Urinary bladder (tissue), 4 donors: ENCODE results near the gene PAK2. TPM values are rescaled to one million over a fixed set of nuclear protein-coding genes. Genes with fewer than 3 reads are reported as not detected.

ENCODE experiments used
- DNase-seq: peaks from one replicate; pipeline ENCODE4 v3.0.0-alpha.2; 2015; ENCODE audit errors: extremely low spot score
- H3K27ac ChIP-seq: one replicate; pipeline ENCODE4 v1.5.1; 2013; ENCODE audit warnings: low read depth, mild to moderate bottlenecking, moderate library complexity
- H3K36me3 ChIP-seq: one replicate; pipeline ENCODE4 v1.6.1; 2013; ENCODE audit warnings: mild to moderate bottlenecking, moderate library complexity; ENCODE audit not compliant: insufficient read depth
- H3K4me1 ChIP-seq: one replicate; pipeline ENCODE4 v1.6.1; 2013; ENCODE audit warnings: mild to moderate bottlenecking, moderate library complexity; ENCODE audit not compliant: insufficient read depth
- H3K4me3 ChIP-seq: one replicate; pipeline ENCODE4 v1.5.1; 2013; ENCODE audit warnings: low read depth, low read length
- WGBS: extraction: QIAGEN DNeasy Blood & Tissue Kit; methylation state at CpG from one replicate; pipeline ENCODE4 v1.1.7; 2013; 5-methylcytosine and 5-hydroxymethylcytosine counted together
- polyA plus RNA-seq: library from polyadenylated mRNA; stranded (reverse); fragments of 200-250 nt; gene quantifications from one replicate; pipeline ENCODE4 v1.2.3, GENCODE V29; 2013
- total RNA-seq: library from RNA; depleted of rRNA; stranded (reverse); fragments of >200 nt; gene quantifications from one replicate; pipeline ENCODE4 v1.2.3, GENCODE V29; 2014
- donor health status: healthy with polysubstance abuse.
- donor health status: healthy.

Gene PAK2
- total and polyA plus RNA-seq, 2 donors: 27.1 to 43.1 TPM

GRCh38 chr3:196753201-196753600, 13.5 kb downstream of the PAK2 start:
- Histone ChIP-seq H3K4me1 (no peaks in the 10 kb centered on the region), H3K4me3 (no peak overlapping the region), H3K27ac (no peak overlapping the region), H3K36me3 (peaks cover 2% of the 10 kb centered on the region)
- 96% methylated on average over 8 of the region's 8 CpGs for WGBS
- DNase-seq: no peak

DNA sequence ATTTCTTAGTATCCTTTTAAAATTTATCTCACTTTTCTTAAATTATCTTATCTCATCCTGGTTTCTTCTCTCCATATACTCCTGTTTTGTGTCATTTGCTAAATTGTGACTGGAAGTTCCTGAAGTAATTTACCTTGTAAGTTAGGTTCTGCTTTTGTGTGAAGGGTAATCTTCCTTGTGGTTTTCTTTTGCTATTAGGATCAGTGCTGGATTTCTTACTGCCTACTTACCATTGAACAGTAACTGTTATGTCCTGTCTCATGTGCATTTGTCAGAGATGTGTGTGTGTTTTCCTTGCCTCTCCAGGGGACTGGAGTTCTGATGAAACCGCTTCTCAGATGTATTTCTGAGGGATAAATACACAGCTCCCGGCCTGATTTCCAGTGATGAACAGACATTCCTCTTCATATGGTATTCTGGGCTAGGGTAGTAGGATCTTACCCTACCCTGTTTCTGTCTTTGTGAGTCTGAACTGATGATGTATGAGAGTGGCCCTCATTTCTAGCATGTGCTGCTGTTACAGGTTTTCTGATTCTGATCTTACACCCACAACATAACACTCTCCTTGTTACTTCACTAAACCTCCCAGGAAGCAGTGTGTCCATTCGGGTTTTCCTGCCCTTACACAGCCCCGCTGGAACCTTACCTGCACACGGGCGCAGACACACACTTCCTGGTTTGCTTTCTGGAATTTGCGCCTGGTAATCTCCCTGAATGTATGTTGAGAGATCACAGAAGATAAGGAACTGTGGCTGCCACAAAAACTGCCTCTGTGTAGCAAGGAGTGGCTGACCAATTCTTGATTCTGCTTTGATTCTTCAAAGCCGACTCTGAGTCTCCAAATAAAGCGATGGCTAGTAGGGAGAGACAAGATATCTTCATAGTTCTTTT, 14.7 kb downstream of the PAK2 start:
- Histone ChIP-seq H3K4me3 (no peak overlapping the region), H3K4me1 (no peaks in the 10 kb centered on the region), H3K27ac (no peak overlapping the region), H3K36me3 (peaks cover 2% of the 10 kb centered on the region)
- 73% methylated on average over 9 of the region's 9 CpGs for WGBS
- DNase-seq: no peak

- H3K4me1 ChIP-seq: no peaks in the 10 kb centered on the region
- WGBS: 73% methylated on average over 4 of the region's 4 CpGs
- no peak overlapping the region for H3K4me3 ChIP-seq
- H3K36me3 ChIP-seq: peaks cover 2% of the 10 kb centered on the region
- DNase-seq: no peak
- H3K27ac ChIP-seq: no peak overlapping the region
Measured at GRCh38 chr3:196756732-196757131, 17.1 kb downstream of the PAK2 start.

DNA sequence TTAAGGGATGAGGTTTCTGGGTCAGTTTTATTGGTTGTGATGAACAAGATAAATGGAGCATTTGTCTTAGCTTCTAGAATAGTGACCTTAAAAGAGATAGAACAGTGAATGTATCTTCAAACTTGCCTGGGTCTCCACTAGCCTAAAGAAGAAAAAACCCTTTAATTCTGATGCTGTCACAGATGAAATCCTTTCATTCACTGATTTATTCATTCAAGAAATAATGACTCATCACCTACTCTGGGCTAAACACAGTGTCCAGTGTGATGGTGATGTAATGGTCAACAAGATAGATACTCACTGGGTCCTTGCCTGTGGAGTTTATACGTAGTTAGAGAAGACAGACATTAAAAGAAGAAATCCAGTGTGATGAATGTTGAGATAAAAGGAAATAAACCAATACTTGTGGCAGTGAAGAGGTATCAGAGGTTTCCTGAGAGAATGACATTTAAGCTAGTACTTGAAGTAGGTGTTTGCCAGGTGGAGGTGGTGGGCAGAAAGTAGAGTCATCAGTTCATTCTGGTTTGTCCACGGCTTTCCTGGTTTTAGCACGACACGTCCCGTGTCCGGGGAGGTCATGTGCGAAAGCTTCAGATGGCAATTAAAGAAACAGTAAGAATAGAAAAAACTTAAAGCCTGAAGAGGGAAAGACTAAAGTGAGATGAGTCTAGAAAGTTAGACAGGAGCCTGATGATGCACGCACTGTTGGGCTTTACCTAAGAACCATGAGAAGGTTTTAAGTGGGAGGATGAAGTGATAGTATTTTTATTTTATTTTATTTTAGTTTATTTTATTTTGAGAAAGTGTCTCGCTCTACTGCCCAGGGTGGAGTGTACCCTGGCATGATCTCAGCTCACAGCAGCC, 18.5 kb downstream of the PAK2 start:
- Histone ChIP-seq H3K4me3 (no peak overlapping the region), H3K4me1 (no peaks in the 10 kb centered on the region), H3K27ac (no peak overlapping the region), H3K36me3 (peaks cover 2% of the 10 kb centered on the region)
- DNase-seq: no peak
- WGBS: 85% methylated on average over 9 of the region's 9 CpGs

DNA sequence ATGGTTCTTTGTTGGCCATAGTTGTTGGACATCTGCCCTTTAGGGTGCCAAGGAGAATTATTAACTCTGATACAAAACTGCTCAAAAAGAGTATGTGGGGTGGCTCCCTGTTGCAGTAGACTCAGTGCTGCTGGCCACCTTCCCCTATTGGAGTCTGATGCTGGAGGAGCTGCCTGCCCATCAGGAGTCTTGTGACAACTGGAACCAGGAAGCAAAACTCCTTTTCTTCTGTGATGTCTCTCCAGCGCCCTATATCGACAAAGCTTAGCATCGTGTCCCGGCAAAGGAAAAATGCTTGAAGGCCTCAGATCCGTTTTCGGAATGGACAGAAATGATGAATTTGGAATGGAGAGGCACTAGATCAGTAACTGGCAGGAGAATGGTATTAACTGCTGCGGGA, 23.5 kb downstream of the PAK2 start:
- H3K27ac ChIP-seq: no peak overlapping the region
- no peaks in the 10 kb centered on the region for H3K4me1 ChIP-seq
- no peak for DNase-seq
- no peaks in the 10 kb centered on the region for H3K36me3 ChIP-seq
- no peak overlapping the region for H3K4me3 ChIP-seq
- 80% methylated on average over 7 of the region's 7 CpGs for WGBS

- Histone ChIP-seq H3K36me3 (no peaks in the 10 kb centered on the region), H3K27ac (no peak overlapping the region), H3K4me3 (no peak overlapping the region), H3K4me1 (no peaks in the 10 kb centered on the region)
- DNase-seq: no peak
Measured at GRCh38 chr3:196765454-196765853, 25.8 kb downstream of the PAK2 start.

DNA sequence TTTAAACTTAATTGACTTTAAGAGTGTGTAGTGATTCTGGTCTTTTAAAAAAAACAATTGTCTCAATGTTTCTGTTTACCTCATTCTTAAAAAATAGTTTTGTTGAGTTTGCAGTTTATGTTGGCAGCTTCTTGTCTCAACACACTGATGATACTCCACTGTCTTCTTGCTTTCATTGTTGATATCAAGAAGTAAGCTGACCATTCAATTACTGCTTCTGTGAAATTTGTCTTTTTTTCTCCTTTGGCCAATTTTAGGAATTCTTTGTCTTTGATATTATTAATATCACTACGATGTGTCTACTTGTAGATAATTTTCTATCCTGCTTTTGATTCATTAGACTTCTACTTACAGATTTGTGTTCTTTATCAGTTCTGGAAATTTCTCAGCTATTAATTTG, 31.4 kb downstream of the PAK2 start:
- DNase-seq: no peak
- WGBS: 97% methylated on average over 1 of the region's 1 CpG
- Histone ChIP-seq H3K36me3 (no peaks in the 10 kb centered on the region), H3K4me1 (no peaks in the 10 kb centered on the region), H3K27ac (no peak overlapping the region), H3K4me3 (no peak overlapping the region)

GRCh38 chr3:196772102-196772501, 32.4 kb downstream of the PAK2 start:
- Histone ChIP-seq H3K36me3 (no peaks in the 10 kb centered on the region), H3K4me1 (no peaks in the 10 kb centered on the region), H3K4me3 (no peak overlapping the region), H3K27ac (no peak overlapping the region)
- 84% methylated on average over 4 of the region's 4 CpGs for WGBS
- DNase-seq: no peak

DNA sequence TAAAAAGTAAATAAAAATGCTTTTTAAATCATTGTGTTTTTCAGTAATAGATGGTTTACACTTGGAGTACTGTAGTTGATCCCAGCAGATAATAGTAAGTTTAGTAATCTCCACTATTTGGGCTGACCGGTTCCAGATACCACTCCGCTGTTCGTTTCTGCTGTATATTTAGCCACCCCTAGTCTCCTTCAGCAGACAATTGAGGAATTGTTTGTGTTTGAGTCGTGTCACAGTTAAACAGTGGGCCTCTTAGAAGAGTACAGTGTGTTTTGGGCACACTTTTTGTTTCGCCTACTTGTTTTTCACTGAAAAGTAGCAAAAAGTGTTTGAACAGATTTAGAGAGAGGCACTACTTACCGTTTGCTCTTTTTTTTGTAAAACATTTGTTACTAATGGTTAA, 33.2 kb downstream of the PAK2 start:
- DNase-seq: no peak
- H3K36me3 ChIP-seq: no peaks in the 10 kb centered on the region
- H3K4me3 ChIP-seq: no peak overlapping the region
- no peaks in the 10 kb centered on the region for H3K4me1 ChIP-seq
- no peak overlapping the region for H3K27ac ChIP-seq
- WGBS: 70% methylated on average over 6 of the region's 6 CpGs

GRCh38 chr3:196774191-196774820, 34.6 kb downstream of the PAK2 start:
- no peak for DNase-seq
- peaks cover 1% of the 10 kb centered on the region for H3K4me1 ChIP-seq
- H3K36me3 ChIP-seq: no peaks in the 10 kb centered on the region
- WGBS: 55% methylated on average over 5 of the region's 5 CpGs
- H3K4me3 ChIP-seq: no peak overlapping the region
- no peak overlapping the region for H3K27ac ChIP-seq

GRCh38 chr3:196774848-196775422, 35.3 kb downstream of the PAK2 start:
- H3K27ac ChIP-seq: no peak overlapping the region
- H3K4me1 ChIP-seq: peaks cover 1% of the 10 kb centered on the region
- WGBS: 92% methylated on average over 6 of the region's 6 CpGs
- no peaks in the 10 kb centered on the region for H3K36me3 ChIP-seq
- no peak for DNase-seq
- no peak overlapping the region for H3K4me3 ChIP-seq

DNA sequence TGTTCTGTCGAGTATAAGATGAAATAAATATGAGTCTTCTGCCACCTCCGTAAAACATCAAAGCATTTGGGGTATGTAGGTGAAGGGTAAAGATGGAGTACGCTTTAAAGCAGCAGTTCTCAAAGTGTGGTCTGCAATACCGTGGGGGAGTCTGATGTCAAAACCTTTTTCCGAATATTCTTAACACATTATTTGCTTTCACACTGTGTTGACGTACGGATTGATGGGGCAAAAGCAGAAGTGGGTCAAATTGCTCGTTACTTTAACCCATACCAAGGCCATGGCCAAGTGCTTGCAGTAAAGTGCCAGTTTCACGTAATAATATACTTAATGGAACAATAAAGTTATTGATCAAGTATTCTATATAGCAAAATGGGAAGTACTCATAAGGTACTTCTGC, 36.3 kb downstream of the PAK2 start:
- WGBS: 89% methylated on average over 9 of the region's 9 CpGs
- no peak overlapping the region for H3K4me3 ChIP-seq
- no peak for DNase-seq
- no peak overlapping the region for H3K27ac ChIP-seq
- peaks cover 1% of the 10 kb centered on the region for H3K4me1 ChIP-seq
- no peaks in the 10 kb centered on the region for H3K36me3 ChIP-seq

- 90% methylated on average over 8 of the region's 8 CpGs for WGBS
- peaks cover 1% of the 10 kb centered on the region for H3K4me1 ChIP-seq
- peaks cover 2% of the 10 kb centered on the region for H3K36me3 ChIP-seq
- no peak for DNase-seq
- no peak overlapping the region for H3K27ac ChIP-seq
- no peak overlapping the region for H3K4me3 ChIP-seq
Measured at GRCh38 chr3:196777836-196778235, 38.2 kb downstream of the PAK2 start.
